ENCODE data around the gene PHACTR1. TPM values are rescaled to one million over a fixed set of nuclear protein-coding genes. Genes with fewer than 3 reads are reported as not detected.

Gene PHACTR1
- total RNA-seq, 1 experiment from 2014 or later: 0.05 TPM

DNA sequence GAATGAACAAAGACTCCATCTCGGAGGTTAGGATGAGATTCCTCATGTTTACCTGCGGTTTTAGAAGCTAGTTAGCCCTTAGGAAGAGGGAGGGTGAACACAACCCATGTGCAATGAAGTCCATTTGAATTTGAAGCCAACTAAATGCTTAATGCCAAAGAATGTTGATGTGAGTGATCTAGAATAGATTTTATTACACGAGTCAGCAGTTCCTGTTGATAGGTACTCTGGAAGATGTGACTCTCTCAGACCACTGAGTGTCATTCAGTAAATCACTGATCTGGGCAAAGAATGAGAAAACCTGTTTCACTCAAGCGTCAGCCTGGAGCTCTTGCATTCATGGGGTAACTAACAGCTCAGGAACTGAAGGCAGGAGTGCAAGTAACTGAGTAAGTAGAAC, 505.5 kb downstream of the PHACTR1 start:
- POLR2A ChIA-PET: no interaction called here

DNA sequence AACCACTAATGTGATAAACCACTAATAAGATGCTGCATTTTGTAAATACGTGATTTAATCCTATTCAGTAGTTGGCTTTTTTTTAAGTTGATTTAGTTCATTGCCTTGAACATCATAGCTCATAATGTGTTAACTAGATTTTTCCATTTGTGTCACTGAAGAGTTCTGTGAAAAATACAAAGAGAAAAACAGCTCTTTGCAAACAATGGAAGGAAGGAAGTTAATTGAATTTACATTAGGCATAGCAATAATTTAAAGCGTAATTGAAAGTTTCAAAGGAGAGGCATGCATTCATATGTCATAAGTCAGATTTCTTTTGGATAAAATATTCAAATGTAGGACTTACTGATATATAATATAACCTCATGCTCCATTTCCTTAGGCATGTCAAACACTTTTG, 509.5 kb downstream of the PHACTR1 start:
- Histone ChIP-seq H3K4me1 (ENCODE audit: control insufficient read depth, insufficient read depth, low read length) (no peaks in the 10 kb centered on the region), H3K27ac (ENCODE audit: low read length) (no peak overlapping the region), H3K36me3 (ENCODE audit: control insufficient read depth, insufficient read depth, low read length) (no peaks in the 10 kb centered on the region), H3K4me3 (ENCODE audit: low read depth in 2 of 2, low read length in 2 of 2) (no peak overlapping the region), H3K9me3 (ENCODE audit: control insufficient read depth, insufficient read depth, low read depth, low read length) (no peaks in the 10 kb centered on the region), H3K27me3 (ENCODE audit: control insufficient read depth, insufficient read depth, low read length) (no peaks in the 10 kb centered on the region; the same call in 1 of the 2 replicates)
- DNase-seq (ENCODE audit: low read depth, low spot score) (no peak), ATAC-seq (no peak)
- POLR2A ChIA-PET: no interaction called here
- CTCF ChIA-PET: no interaction called here
- TF ChIP-seq, protein P1, sequence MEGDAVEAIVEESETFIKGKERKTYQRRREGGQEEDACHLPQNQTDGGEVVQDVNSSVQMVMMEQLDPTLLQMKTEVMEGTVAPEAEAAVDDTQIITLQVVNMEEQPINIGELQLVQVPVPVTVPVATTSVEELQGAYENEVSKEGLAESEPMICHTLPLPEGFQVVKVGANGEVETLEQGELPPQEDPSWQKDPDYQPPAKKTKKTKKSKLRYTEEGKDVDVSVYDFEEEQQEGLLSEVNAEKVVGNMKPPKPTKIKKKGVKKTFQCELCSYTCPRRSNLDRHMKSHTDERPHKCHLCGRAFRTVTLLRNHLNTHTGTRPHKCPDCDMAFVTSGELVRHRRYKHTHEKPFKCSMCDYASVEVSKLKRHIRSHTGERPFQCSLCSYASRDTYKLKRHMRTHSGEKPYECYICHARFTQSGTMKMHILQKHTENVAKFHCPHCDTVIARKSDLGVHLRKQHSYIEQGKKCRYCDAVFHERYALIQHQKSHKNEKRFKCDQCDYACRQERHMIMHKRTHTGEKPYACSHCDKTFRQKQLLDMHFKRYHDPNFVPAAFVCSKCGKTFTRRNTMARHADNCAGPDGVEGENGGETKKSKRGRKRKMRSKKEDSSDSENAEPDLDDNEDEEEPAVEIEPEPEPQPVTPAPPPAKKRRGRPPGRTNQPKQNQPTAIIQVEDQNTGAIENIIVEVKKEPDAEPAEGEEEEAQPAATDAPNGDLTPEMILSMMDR (IDR thresholded peaks at IDR 0.05): no peak
- TF ChIP-seq, protein P2, sequence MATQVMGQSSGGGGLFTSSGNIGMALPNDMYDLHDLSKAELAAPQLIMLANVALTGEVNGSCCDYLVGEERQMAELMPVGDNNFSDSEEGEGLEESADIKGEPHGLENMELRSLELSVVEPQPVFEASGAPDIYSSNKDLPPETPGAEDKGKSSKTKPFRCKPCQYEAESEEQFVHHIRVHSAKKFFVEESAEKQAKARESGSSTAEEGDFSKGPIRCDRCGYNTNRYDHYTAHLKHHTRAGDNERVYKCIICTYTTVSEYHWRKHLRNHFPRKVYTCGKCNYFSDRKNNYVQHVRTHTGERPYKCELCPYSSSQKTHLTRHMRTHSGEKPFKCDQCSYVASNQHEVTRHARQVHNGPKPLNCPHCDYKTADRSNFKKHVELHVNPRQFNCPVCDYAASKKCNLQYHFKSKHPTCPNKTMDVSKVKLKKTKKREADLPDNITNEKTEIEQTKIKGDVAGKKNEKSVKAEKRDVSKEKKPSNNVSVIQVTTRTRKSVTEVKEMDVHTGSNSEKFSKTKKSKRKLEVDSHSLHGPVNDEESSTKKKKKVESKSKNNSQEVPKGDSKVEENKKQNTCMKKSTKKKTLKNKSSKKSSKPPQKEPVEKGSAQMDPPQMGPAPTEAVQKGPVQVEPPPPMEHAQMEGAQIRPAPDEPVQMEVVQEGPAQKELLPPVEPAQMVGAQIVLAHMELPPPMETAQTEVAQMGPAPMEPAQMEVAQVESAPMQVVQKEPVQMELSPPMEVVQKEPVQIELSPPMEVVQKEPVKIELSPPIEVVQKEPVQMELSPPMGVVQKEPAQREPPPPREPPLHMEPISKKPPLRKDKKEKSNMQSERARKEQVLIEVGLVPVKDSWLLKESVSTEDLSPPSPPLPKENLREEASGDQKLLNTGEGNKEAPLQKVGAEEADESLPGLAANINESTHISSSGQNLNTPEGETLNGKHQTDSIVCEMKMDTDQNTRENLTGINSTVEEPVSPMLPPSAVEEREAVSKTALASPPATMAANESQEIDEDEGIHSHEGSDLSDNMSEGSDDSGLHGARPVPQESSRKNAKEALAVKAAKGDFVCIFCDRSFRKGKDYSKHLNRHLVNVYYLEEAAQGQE (IDR thresholded peaks at IDR 0.05; ENCODE audit: insufficient read depth in 1 of 2, low read depth in 2 of 2, low read length in 1 of 2): no peak
- TF ChIP-seq POLR2AphosphoS5 (IDR thresholded peaks at IDR 0.05; ENCODE audit: low read depth, low read length): no peak
- no peak for TF ChIP-seq SIN3A (IDR thresholded peaks at IDR 0.05; ENCODE audit: borderline replicate concordance, insufficient read depth, low read depth, low read length)
- TF ChIP-seq TCF7L2 (IDR thresholded peaks at IDR 0.05; ENCODE audit: low read depth, low read length): no peak
- BruUV-seq (replicated peaks): no TSS peak
- intact Hi-C loops (cut with micrococcal nuclease; ENCODE audit: unreplicated experiment): no loop called here
- in situ Hi-C loops (cut with HindIII; ENCODE audit: low pct_unique_long_range_greater_than_20kb, low sequenced_read_pairs): no loop called here

More for the DNA sequence above, 505.5 kb downstream of the PHACTR1 start:
- Histone ChIP-seq H3K36me3 (ENCODE audit: control insufficient read depth, insufficient read depth, low read length) (no peaks in the 10 kb centered on the region), H3K4me3 (ENCODE audit: low read depth in 2 of 2, low read length in 2 of 2) (no peak overlapping the region), H3K4me1 (ENCODE audit: control insufficient read depth, insufficient read depth, low read length) (no peaks in the 10 kb centered on the region), H3K27ac (ENCODE audit: low read length) (no peak overlapping the region), H3K9me3 (ENCODE audit: control insufficient read depth, insufficient read depth, low read depth, low read length) (no peaks in the 10 kb centered on the region), H3K27me3 (ENCODE audit: control insufficient read depth, insufficient read depth, low read length) (peaks cover 5% of the 10 kb centered on the region)
- BruUV-seq (replicated peaks): no TSS peak
- intact Hi-C loops (cut with micrococcal nuclease; ENCODE audit: unreplicated experiment): no loop called here
- TF ChIP-seq, protein P2 (IDR thresholded peaks at IDR 0.05; ENCODE audit: insufficient read depth in 1 of 2, low read depth in 2 of 2, low read length in 1 of 2): no peak
- TF ChIP-seq POLR2AphosphoS5 (IDR thresholded peaks at IDR 0.05; ENCODE audit: low read depth, low read length): no peak
- TF ChIP-seq, protein P1 (IDR thresholded peaks at IDR 0.05): no peak
- ATAC-seq (no peak), DNase-seq (ENCODE audit: low read depth, low spot score) (no peak)
- in situ Hi-C loops (cut with HindIII; ENCODE audit: low pct_unique_long_range_greater_than_20kb, low sequenced_read_pairs): no loop called here
- CTCF ChIA-PET: no interaction called here
